Heart left ventricle (tissue), 13 donors: ENCODE data around the gene ANKRD2.

Source experiments
- CTCF ChIP-seq, 12 donors: fragments of 200-600 bp; sonication (generic) in 4 of 12; IDR thresholded peaks; one replicate each; pipeline versions ENCODE4 v1.5.0 to v1.8.0; 2018 to 2022; ENCODE audit warnings: antibody characterized with exemption in 12 of 12, mild to moderate bottlenecking in 5 of 12
- POLR2A ChIP-seq, 2 donors: fragments of 450-650 bp; IDR thresholded peaks; one replicate each; pipeline ENCODE4 v1.6.1; 2017; ENCODE audit warnings: antibody characterized with exemption in 2 of 2, mild to moderate bottlenecking in 2 of 2, moderate library complexity in 2 of 2
- donor health status: ischemic (EF 13 %, LVEDD 7.1; RV severe dilation, severe dysfunction).
- donor health status: DM: no; HTN: yes; CAD: no.
- donor health status: DM: no; HTN: no; CAD: no.
- donor health status: ischemic (EF 25% LVEDD 6.9; RV normal size, moderate dysfunction).
- donor health status: ischemic (EF 25% LVEDD 5.7; RV mildly dilated, moderate dysfunction).
- donor health status: ischemic (EF 35%, LVEDD 5.7; RV mildly dilated, moderate dysfunction).
- donor health status: nonischemic (EF 11% LVEDD 7.7; RV severe dilation, severe dysfunction).
- donor health status: DM: yes; HTN: yes; CAD: no.
- donor health status: PGD.
- donor health status: ischemic (EF 29% LVEDD 5.4; RV normal size, mild dysfunction).
- donor health status: nonischemic (EF 23%, LVEDD 6.1; RV moderate dilation, normal function).

DNA sequence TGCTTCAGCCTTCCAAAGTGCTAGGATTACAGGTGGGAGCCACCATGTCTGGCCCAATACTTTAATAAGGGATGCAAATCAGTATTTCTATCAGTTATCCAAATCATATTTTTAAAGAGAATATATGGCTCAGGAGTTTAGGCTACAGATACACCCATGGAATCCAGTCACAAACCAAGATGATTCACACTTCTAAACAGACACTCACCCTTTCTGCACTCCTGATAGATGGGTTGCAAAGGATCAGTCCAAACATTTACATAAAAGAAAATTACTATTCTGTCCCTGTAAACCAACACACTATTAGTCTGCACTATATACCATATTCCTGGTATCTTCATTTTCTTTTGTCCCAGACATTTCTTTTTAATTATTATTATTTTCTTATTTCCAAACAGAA lies 58.5 kb downstream of the ANKRD2 start:
- TF ChIP-seq CTCF (IDR thresholded peaks at IDR 0.05) (no peak), POLR2A (IDR thresholded peaks at IDR 0.05) (no peak)
